GM18526 (cell line): ENCODE data around the gene CIAPIN1.

Source experiments
- POLR2A ChIP-seq: IDR thresholded peaks from 3 replicates; pipeline ENCODE4 v1.6.1; 2011; ENCODE audit not compliant: insufficient read length; ENCODE audit errors: extremely low read depth

CIAPIN1 gene

GRCh38 chr16:57427307-57427706 is 19.9 kb downstream of the CIAPIN1 start:
- no peak for TF ChIP-seq POLR2A

GRCh38 chr16:57426356-57426755 is 20.8 kb downstream of the CIAPIN1 start:
- no peak for TF ChIP-seq POLR2A

DNA sequence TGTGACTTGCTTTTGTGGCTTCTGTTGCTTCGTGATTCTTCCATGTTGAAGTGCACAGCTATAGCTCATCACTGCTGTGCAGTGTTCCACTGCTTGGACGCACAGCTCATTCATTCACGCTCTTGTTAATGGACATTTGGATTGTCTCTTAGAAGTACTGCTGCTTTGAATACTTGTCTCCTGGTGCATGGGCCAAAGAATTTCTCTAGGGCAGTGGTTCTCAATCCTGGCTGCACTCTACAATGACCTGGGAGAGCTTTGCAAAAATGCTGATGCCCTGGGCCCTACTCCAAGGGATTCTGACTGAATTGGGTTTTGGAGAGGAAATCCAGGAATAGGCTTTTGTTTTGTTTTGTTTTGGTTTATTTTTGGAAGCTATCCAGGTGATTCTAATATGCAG is 22.6 kb downstream of the CIAPIN1 start:
- no peak for TF ChIP-seq POLR2A

GRCh38 chr16:57423152-57423551 is 24.0 kb downstream of the CIAPIN1 start:
- no peak for TF ChIP-seq POLR2A

GRCh38 chr16:57422026-57422944 is 24.9 kb downstream of the CIAPIN1 start:
- TF ChIP-seq POLR2A, result no peak

GRCh38 chr16:57419506-57419905 is 27.7 kb downstream of the CIAPIN1 start:
- TF ChIP-seq POLR2A, result no peak

GRCh38 chr16:57416084-57416483 is 31.1 kb downstream of the CIAPIN1 start:
- no peak for TF ChIP-seq POLR2A

DNA sequence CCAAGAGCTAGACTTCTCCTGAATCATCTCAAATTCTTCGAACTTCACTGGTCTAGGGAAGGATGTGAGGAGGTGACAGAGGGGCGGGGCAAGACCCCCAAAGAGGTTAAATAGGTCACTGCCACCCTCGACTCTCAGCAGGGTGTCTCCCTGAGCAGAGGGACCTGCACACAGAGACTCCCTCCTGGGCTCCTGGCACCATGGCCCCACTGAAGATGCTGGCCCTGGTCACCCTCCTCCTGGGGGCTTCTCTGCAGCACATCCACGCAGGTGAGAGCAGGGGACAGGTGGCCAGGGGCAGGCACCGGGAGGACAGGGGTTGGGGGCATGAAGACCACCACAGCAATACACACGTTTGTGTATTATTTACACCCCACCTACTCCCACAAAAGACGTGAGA is 33.5 kb downstream of the CIAPIN1 start:
- no peak for TF ChIP-seq POLR2A

DNA sequence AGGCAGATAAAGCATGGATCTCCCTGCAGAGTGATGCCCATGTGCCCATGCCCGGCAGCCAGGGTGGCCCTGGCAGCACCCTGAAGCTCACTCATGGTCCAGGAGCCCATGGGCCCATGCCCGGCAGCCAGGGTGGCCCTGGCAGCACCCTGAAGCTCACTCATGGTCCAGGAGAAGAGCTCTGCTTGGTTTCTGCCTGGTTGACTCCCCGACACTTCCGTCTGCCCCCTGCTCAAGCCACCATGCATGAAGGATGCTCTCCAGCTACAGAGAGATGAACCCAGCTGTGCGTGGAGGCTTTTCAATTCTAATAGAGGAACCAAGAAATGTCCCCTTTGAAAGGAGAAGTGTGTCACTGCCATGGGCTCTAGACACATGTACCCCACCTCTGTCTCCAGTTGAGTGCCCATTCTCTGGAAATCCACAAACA is 33.9 kb downstream of the CIAPIN1 start:
- TF ChIP-seq POLR2A, result no peak

- no peak for TF ChIP-seq POLR2A
These were observed 34.6 kb downstream of the CIAPIN1 start for GRCh38 chr16:57412584-57412983.

GRCh38 chr16:57411362-57411976 is 35.7 kb downstream of the CIAPIN1 start:
- no peak for TF ChIP-seq POLR2A

- TF ChIP-seq POLR2A, result no peak
These were observed 37.2 kb downstream of the CIAPIN1 start for GRCh38 chr16:57409870-57410587.

DNA sequence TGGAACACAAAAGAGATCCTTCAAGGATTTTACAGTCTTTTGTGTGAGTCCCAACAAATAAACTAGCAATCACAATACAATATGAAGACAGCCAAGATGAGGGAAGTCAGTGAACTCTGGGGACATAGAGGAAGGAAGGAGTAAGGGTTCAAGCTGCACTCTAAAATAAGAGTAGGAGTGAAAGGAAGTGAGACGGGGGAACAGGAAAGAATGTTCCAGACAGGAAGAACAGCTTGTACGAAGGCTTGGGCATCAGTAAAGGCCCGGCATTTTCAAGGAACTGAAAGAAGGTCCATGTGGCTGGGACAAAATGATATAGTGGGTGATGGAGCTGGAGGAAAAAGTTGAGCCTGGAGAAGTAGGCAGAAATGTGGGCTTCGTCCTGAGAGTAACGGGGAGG is 38.1 kb downstream of the CIAPIN1 start:
- TF ChIP-seq POLR2A, result no peak

DNA sequence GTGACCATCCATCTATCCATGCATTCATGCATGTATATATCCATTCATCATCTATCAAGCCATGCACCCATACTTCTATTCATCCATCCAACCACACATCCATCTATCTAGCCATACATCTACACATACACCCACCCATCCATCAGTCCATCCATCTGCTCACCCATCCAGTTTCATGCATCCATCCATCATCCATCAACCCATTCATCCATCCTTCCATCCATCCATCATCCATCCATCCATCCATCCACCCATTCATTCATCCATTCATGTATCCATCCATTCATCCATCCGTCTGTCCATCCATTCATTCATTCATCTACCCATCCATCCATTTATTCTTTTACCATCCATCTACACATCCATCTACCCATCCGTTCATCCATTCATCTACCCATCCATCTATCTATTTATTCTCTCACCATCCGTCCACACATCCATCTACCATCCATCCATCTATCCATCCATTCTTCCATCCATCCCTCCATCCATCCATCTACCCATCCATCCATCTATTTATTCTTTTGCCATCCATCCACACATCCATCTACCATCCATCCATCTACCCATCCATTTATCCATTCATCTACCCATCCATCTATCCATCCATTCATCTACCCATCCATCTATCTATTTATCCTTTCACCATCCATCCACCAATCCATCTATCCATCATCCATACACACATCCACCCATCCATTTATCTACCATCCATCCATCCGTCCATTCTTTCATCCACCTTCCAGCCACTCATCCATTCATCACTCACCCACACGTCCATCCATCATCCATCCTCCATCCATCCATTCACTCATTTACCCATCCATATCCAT is 39.4 kb downstream of the CIAPIN1 start:
- no peak for TF ChIP-seq POLR2A

GRCh38 chr16:57406881-57407280 is 40.3 kb downstream of the CIAPIN1 start:
- no peak for TF ChIP-seq POLR2A
